H9 (cell line): ENCODE data around the gene CCNQ. TPM values are rescaled to one million over a fixed set of nuclear protein-coding genes. Genes with fewer than 3 reads are reported as not detected.

ENCODE experiments used
- DNase-seq: peaks from one replicate; pipeline ENCODE4 v3.0.0-alpha.2; 2017
- H2AFZ ChIP-seq: one replicate; pipeline ENCODE4 v1.6.1; 2013; ENCODE audit warnings: mild to moderate bottlenecking, low read length, control low read depth, moderate library complexity
- H2AK5ac ChIP-seq: 2 replicates; pipeline ENCODE4 v1.6.1; 2013; ENCODE audit warnings: low read length, control low read depth, mixed read lengths; ENCODE audit not compliant: insufficient read length
- H2BK120ac ChIP-seq: one replicate; pipeline ENCODE4 v1.6.1; 2013; ENCODE audit warnings: low read depth, mild to moderate bottlenecking, low read length, control low read depth, inconsistent platforms; ENCODE audit not compliant: poor library complexity, severe bottlenecking
- H2BK12ac ChIP-seq: 2 replicates; pipeline ENCODE4 v1.6.1; 2013; ENCODE audit warnings: low read length, control low read depth, mixed read lengths, low read depth; ENCODE audit not compliant: insufficient read length
- H2BK15ac ChIP-seq: 2 replicates; pipeline ENCODE4 v1.6.1; 2013; ENCODE audit warnings: low read depth, low read length, control low read depth
- H2BK20ac ChIP-seq: one replicate; pipeline ENCODE4 v1.6.1; 2013; ENCODE audit warnings: low read depth, mild to moderate bottlenecking, low read length, control low read depth, inconsistent platforms; ENCODE audit not compliant: poor library complexity, severe bottlenecking
- H2BK5ac ChIP-seq: 2 replicates; pipeline ENCODE4 v1.6.1; 2013; ENCODE audit warnings: low read length, control low read depth, mixed read lengths; ENCODE audit not compliant: insufficient read length
- H3K14ac ChIP-seq: 2 replicates; pipeline ENCODE4 v1.6.1; 2013; ENCODE audit warnings: low read length, control low read depth; ENCODE audit not compliant: insufficient read depth
- H3K18ac ChIP-seq: 2 replicates; pipeline ENCODE4 v1.6.1; 2013; ENCODE audit warnings: low read depth, mild to moderate bottlenecking, mixed read lengths, low read length, control low read depth; ENCODE audit not compliant: insufficient read length
- H3K23ac ChIP-seq: 2 replicates; pipeline ENCODE4 v1.6.1; 2013; ENCODE audit warnings: low read length, control low read depth, mixed read lengths, low read depth; ENCODE audit not compliant: insufficient read length
- H3K23me2 ChIP-seq: 2 replicates; pipeline ENCODE4 v1.6.1; 2013; ENCODE audit warnings: low read depth, mild to moderate bottlenecking, mixed read lengths, low read length, control low read depth; ENCODE audit not compliant: insufficient read length, poor library complexity, severe bottlenecking
- H3K27ac ChIP-seq: 2 replicates; pipeline ENCODE4 v1.5.1; 2013; ENCODE audit warnings: low read length, control low read depth, mixed read lengths, low read depth; ENCODE audit not compliant: insufficient read length
- H3K27me3 ChIP-seq: 2 replicates; pipeline ENCODE4 v1.6.1; 2013; ENCODE audit warnings: low read length, control low read depth, inconsistent platforms; ENCODE audit not compliant: insufficient read depth
- H3K4ac ChIP-seq: 2 replicates; pipeline ENCODE4 v1.6.1; 2013; ENCODE audit warnings: low read depth, mild to moderate bottlenecking, control low read depth, inconsistent platforms, low read length, moderate library complexity
- H3K4me1 ChIP-seq: 2 replicates; pipeline ENCODE4 v1.6.1; 2013; ENCODE audit warnings: low read length, control low read depth, inconsistent platforms; ENCODE audit not compliant: insufficient read depth
- H3K4me2 ChIP-seq: 2 replicates; pipeline ENCODE4 v1.6.1; 2013; ENCODE audit warnings: low read length, control low read depth, mixed read lengths; ENCODE audit not compliant: insufficient read length, insufficient read depth
- H3K56ac ChIP-seq: 2 replicates; pipeline ENCODE4 v1.6.1; 2013; ENCODE audit warnings: low read depth, mild to moderate bottlenecking, mixed read lengths, low read length, control low read depth; ENCODE audit not compliant: insufficient read length
- H3K79me1 ChIP-seq: 2 replicates; pipeline ENCODE4 v1.6.1; 2013; ENCODE audit warnings: low read depth, mild to moderate bottlenecking, moderate library complexity, low read length, control low read depth, inconsistent platforms; ENCODE audit not compliant: insufficient read depth, poor library complexity, severe bottlenecking
- H3K79me2 ChIP-seq: 2 replicates; pipeline ENCODE4 v1.6.1; 2013; ENCODE audit warnings: low read length, control low read depth, inconsistent platforms; ENCODE audit not compliant: insufficient read depth
- H3K9ac ChIP-seq: 2 replicates; pipeline ENCODE4 v1.6.1; 2013; ENCODE audit warnings: low read length, control low read depth, mixed read lengths; ENCODE audit not compliant: insufficient read length; ENCODE audit errors: extremely low read depth
- H3K9me3 ChIP-seq: one replicate; pipeline ENCODE4 v1.6.1; 2013; ENCODE audit warnings: low read depth, low read length, inconsistent platforms; ENCODE audit not compliant: control insufficient read depth
- H3T11ph ChIP-seq: one replicate; pipeline ENCODE4 v1.6.1; 2013; ENCODE audit warnings: mild to moderate bottlenecking, low read length, control low read depth, inconsistent platforms
- H4K20me1 ChIP-seq: one replicate; pipeline ENCODE4 v1.6.1; 2013; ENCODE audit not compliant: control insufficient read depth, insufficient read length, insufficient read depth
- H4K5ac ChIP-seq: 2 replicates; pipeline ENCODE4 v1.6.1; 2013; ENCODE audit warnings: low read depth, mild to moderate bottlenecking, mixed read lengths, low read length, control low read depth; ENCODE audit not compliant: insufficient read length
- H4K8ac ChIP-seq: replicated peaks from 2 replicates; pipeline ENCODE4 v1.6.1; 2013; ENCODE audit warnings: low read length, control low read depth, mixed read lengths, low read depth; ENCODE audit not compliant: insufficient read length
- H4K91ac ChIP-seq: 2 replicates; pipeline ENCODE4 v1.6.1; 2013; ENCODE audit warnings: low read depth, mild to moderate bottlenecking, moderate library complexity, mixed read lengths, low read length, control low read depth; ENCODE audit not compliant: insufficient read length
- H3K27ac Mint-ChIP-seq, 3 experiments: 2 replicates in 2 of 3; 3 replicates in 1 of 3; pipeline ENCODE4 v1.8.0; 2020 to 2021; ENCODE audit warnings: mixed read lengths in 3 of 3, mild to moderate bottlenecking in 1 of 3, moderate library complexity in 1 of 3
- H3K27me3 Mint-ChIP-seq: 2 replicates; pipeline ENCODE4 v1.8.0; 2021; ENCODE audit warnings: low read depth, mild to moderate bottlenecking, moderate library complexity, mixed read lengths
- H3K36me3 Mint-ChIP-seq, 3 experiments: 2 replicates in 2 of 3; 3 replicates in 1 of 3; pipeline ENCODE4 v1.8.0; 2020 to 2021; ENCODE audit warnings: low read depth in 3 of 3, mixed read lengths in 3 of 3; ENCODE audit not compliant: insufficient read depth in 1 of 3
- H3K4me1 Mint-ChIP-seq, 2 experiments: 2 replicates each; pipeline ENCODE4 v1.8.0; 2020; ENCODE audit warnings: mixed read lengths in 2 of 2
- H3K4me3 Mint-ChIP-seq, 2 experiments: 2 replicates in 1 of 2; 3 replicates in 1 of 2; pipeline ENCODE4 v1.8.0; 2020 to 2021; ENCODE audit warnings: mild to moderate bottlenecking in 2 of 2, mixed read lengths in 2 of 2, moderate library complexity in 1 of 2
- H3K9me3 Mint-ChIP-seq, 2 experiments: 2 replicates in 1 of 2; 3 replicates in 1 of 2; pipeline ENCODE4 v1.8.0; 2020; ENCODE audit warnings: mild to moderate bottlenecking in 2 of 2, mixed read lengths in 2 of 2, moderate library complexity in 1 of 2
- CTCF ChIP-seq: fragments of 200-600 bp; sonication (generic); conservative IDR thresholded peaks from 3 replicates; pipeline ENCODE4 v1.8.0; 2021; ENCODE audit warnings: antibody characterized with exemption, mild to moderate bottlenecking
- WGBS: extraction: QIAGEN DNeasy Blood & Tissue Kit; methylation state at CpG from one replicate; pipeline ENCODE4 v1.1.7; 2013; ENCODE audit warnings: missing lambda C conversion rate, low lambda C conversion rate, mixed read lengths; ENCODE audit not compliant: insufficient read length; ENCODE audit errors: extremely low coverage; 5-methylcytosine and 5-hydroxymethylcytosine counted together
- total RNA-seq: library from RNA; stranded (reverse); gene quantifications from 2 replicates; pipeline ENCODE4 v1.2.1, GENCODE V29; 2021

Gene CCNQ
- total RNA-seq, 1 experiment from 2014 or later = 18.4 TPM

DNA sequence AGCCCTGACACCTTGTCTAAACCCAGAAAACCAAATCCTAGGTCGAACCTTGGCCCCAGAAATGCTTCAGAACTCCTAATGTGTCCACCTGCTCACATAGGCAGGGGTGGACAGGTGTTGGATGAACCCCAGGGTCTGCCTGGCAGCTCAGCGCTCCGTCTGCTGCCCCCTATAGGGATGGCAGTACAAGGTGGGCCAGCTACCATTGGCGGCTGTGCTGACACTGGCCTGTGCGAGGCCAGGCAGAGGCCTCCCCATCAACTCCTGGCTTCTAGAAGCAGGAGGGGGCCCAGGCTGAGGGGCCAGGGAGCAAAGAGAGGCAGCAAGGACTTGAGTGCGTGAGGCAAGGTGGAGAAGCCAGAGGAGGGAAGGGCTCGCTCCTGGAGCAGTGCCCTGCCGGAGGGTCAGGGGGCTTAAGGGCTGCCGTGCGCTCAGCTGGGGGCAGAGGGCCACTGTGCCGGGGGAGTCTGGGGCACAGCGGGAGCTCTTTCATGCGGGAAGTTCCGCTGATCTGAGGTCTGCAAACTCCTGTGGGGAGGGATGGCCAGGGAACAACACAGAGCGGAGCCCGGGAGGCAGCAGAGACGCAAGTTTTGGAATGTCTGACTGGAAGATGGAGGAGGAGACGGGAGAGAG, 20.6 kb downstream of the CCNQ start:
- Mint-ChIP-seq H3K4me3 (peak overlapping the region in 1 of 2 experiments; percentile 29; a peak in 1 of 5 replicates), H3K36me3 (peaks cover 0 to 3% (median 0%) of the 10 kb centered on the region in 3 experiments; a peak in 3 of 7 replicates), H3K9me3 (peaks cover 84 to 85% of the 10 kb centered on the region in 2 experiments), H3K27ac (peak overlapping the region in 1 of 3 experiments; percentile 52; a peak in 1 of 7 replicates), H3K4me1 (peaks cover 10 to 25% of the 10 kb centered on the region in 2 experiments), H3K27me3 (peaks cover 22% of the 10 kb centered on the region)
- no peak overlapping the region for H2BK12ac ChIP-seq
- no peak overlapping the region for H3K27ac ChIP-seq
- H3K9me3 ChIP-seq = peaks cover 49% of the 10 kb centered on the region
- H2BK120ac ChIP-seq = no peak overlapping the region
- no peak overlapping the region for H4K5ac ChIP-seq
- H3K27me3 ChIP-seq = no peaks in the 10 kb centered on the region; the same call in 1 of the 2 replicates
- H2AFZ ChIP-seq = no peak overlapping the region
- peak; percentile 55 for TF ChIP-seq CTCF
- no peak overlapping the region for H4K8ac ChIP-seq
- H3K79me1 ChIP-seq = no peaks in the 10 kb centered on the region
- H3K4me2 ChIP-seq = no peak overlapping the region
- no peak overlapping the region for H3K14ac ChIP-seq
- no peak overlapping the region for H2BK15ac ChIP-seq
- no peak overlapping the region for H3K4ac ChIP-seq
- no peak overlapping the region for H3K56ac ChIP-seq
- H4K91ac ChIP-seq = no peak overlapping the region
- H2AK5ac ChIP-seq = no peak overlapping the region
- no peaks in the 10 kb centered on the region for H3K4me1 ChIP-seq
- no peak overlapping the region for H3K18ac ChIP-seq
- no peak overlapping the region for H2BK20ac ChIP-seq
- H4K20me1 ChIP-seq = no peaks in the 10 kb centered on the region
- H3K23ac ChIP-seq = no peak overlapping the region
- H3K23me2 ChIP-seq = no peaks in the 10 kb centered on the region
- H2BK5ac ChIP-seq = no peak overlapping the region
- WGBS = no CpG with 5 or more reads among the region's 18 CpGs
- no peaks in the 10 kb centered on the region for H3K79me2 ChIP-seq
- H3T11ph ChIP-seq = no peak overlapping the region
- peak; percentile 64 for DNase-seq
- H3K9ac ChIP-seq = no peak overlapping the region
